GM21390 (cell line): Measurements from ENCODE around the gene POMT2.

Experiments
- ATAC-seq: cut with Tn5 transposase; IDR thresholded peaks from one replicate; pipeline ENCODE4 v1.9.1; 2021; ENCODE audit not compliant: unreplicated experiment

Gene POMT2

GRCh38 chr14:77242752-77243151, 77.9 kb downstream of the POMT2 start:
- ATAC-seq = no peak

GRCh38 chr14:77241955-77242354, 78.7 kb downstream of the POMT2 start:
- ATAC-seq = no peak

GRCh38 chr14:77240336-77240915, 80.3 kb downstream of the POMT2 start:
- ATAC-seq = no peak

- ATAC-seq = no peak
Measured at GRCh38 chr14:77239412-77239811, 81.3 kb downstream of the POMT2 start.

- ATAC-seq = no peak
Measured at GRCh38 chr14:77238996-77239395, 81.7 kb downstream of the POMT2 start.

GRCh38 chr14:77238356-77238755, 82.3 kb downstream of the POMT2 start:
- ATAC-seq = no peak

GRCh38 chr14:77236814-77237213, 83.9 kb downstream of the POMT2 start:
- no peak for ATAC-seq

- ATAC-seq = no peak
Measured at GRCh38 chr14:77231721-77232120, 89.0 kb downstream of the POMT2 start.

GRCh38 chr14:77230914-77231313, 89.8 kb downstream of the POMT2 start:
- ATAC-seq = no peak

- ATAC-seq = no peak
Measured at GRCh38 chr14:77228056-77228455, 92.6 kb downstream of the POMT2 start.

GRCh38 chr14:77225892-77226557, 94.7 kb downstream of the POMT2 start:
- ATAC-seq = no peak

- ATAC-seq = no peak
Measured at GRCh38 chr14:77225254-77225653, 95.4 kb downstream of the POMT2 start.
